Measurements from ENCODE around the gene AFF2.

The AFF2 gene

GRCh38 chrX:148682206-148682605, 181.8 kb downstream of the AFF2 start:
- ATAC-seq: no peak
- TF ChIP-seq CSDC2 (CRISPR knock-in tag; IDR thresholded peaks at IDR 0.05) (no peak), POU6F1 (CRISPR knock-in tag; IDR thresholded peaks at IDR 0.05; ENCODE audit: borderline replicate concordance, low read depth) (no peak), ZNF565 (CRISPR knock-in tag; conservative IDR thresholded peaks at IDR 0.05; ENCODE audit: low read depth) (no peak), ZFP3 (CRISPR knock-in tag; IDR thresholded peaks at IDR 0.05) (no peak), CSRNP3 (CRISPR knock-in tag; IDR thresholded peaks at IDR 0.05) (no peak), TCF4 (CRISPR knock-in tag; IDR thresholded peaks at IDR 0.05; ENCODE audit: borderline replicate concordance) (no peak), TOX (CRISPR knock-in tag; IDR thresholded peaks at IDR 0.05; ENCODE audit: borderline replicate concordance) (no peak), TSHZ2 (CRISPR knock-in tag; IDR thresholded peaks at IDR 0.05) (no peak)

GRCh38 chrX:148691456-148691855, 191.0 kb downstream of the AFF2 start:
- no peak for ATAC-seq
- TF ChIP-seq CSDC2 (CRISPR knock-in tag; IDR thresholded peaks at IDR 0.05) (no peak), ZFP3 (CRISPR knock-in tag; IDR thresholded peaks at IDR 0.05) (no peak), PPARA (CRISPR knock-in tag; IDR thresholded peaks at IDR 0.05; ENCODE audit: borderline replicate concordance) (no peak), OSR1 (CRISPR knock-in tag; IDR thresholded peaks at IDR 0.05) (no peak), CREB5 (CRISPR knock-in tag; IDR thresholded peaks at IDR 0.05; ENCODE audit: low read depth) (no peak), PATZ1 (CRISPR knock-in tag; IDR thresholded peaks at IDR 0.05; ENCODE audit: borderline replicate concordance) (no peak), ZNF565 (CRISPR knock-in tag; conservative IDR thresholded peaks at IDR 0.05; ENCODE audit: low read depth) (no peak), ARNTL (CRISPR knock-in tag; IDR thresholded peaks at IDR 0.05; ENCODE audit: borderline replicate concordance, low read depth) (no peak), TCF4 (CRISPR knock-in tag; IDR thresholded peaks at IDR 0.05; ENCODE audit: borderline replicate concordance) (no peak), RARB (CRISPR knock-in tag; IDR thresholded peaks at IDR 0.05) (no peak), TSHZ2 (CRISPR knock-in tag; IDR thresholded peaks at IDR 0.05) (no peak), ZC3H10 (CRISPR knock-in tag; IDR thresholded peaks at IDR 0.05) (no peak)

GRCh38 chrX:148695255-148695654, 194.8 kb downstream of the AFF2 start:
- TF ChIP-seq ZC3H10 (CRISPR knock-in tag; IDR thresholded peaks at IDR 0.05): no peak
- no peak for ATAC-seq
